PFSK-1 (cell line): Measurements from ENCODE around the gene CAMK1D.

Experiments used
- POLR2AphosphoS5 ChIP-seq: IDR thresholded peaks from 2 replicates; pipeline ENCODE4 v1.6.1; 2012; ENCODE audit warnings: low read depth, mild to moderate bottlenecking, control low read depth, low read length, moderate library complexity
- TAF1 ChIP-seq: IDR thresholded peaks from 2 replicates; pipeline ENCODE4 v1.6.1; 2012; ENCODE audit warnings: low read length, control low read depth, borderline replicate concordance; ENCODE audit not compliant: insufficient read depth
- TF ChIP-seq, protein P1 (sequence below), 2 experiments: IDR thresholded peaks; 2 replicates each; pipeline versions ENCODE4 v1.6.1 to v1.8.0; 2011 to 2012; ENCODE audit warnings: low read depth in 2 of 2, low read length in 2 of 2, control low read depth in 1 of 2, inconsistent platforms in 1 of 2, mild to moderate bottlenecking in 1 of 2, moderate library complexity in 1 of 2; ENCODE audit not compliant: insufficient read depth in 1 of 2

GRCh38 chr10:12784646-12785045 is 435.3 kb downstream of the CAMK1D start:
- TF ChIP-seq POLR2AphosphoS5 (no peak), TAF1 (no peak)
- TF ChIP-seq, protein P1, sequence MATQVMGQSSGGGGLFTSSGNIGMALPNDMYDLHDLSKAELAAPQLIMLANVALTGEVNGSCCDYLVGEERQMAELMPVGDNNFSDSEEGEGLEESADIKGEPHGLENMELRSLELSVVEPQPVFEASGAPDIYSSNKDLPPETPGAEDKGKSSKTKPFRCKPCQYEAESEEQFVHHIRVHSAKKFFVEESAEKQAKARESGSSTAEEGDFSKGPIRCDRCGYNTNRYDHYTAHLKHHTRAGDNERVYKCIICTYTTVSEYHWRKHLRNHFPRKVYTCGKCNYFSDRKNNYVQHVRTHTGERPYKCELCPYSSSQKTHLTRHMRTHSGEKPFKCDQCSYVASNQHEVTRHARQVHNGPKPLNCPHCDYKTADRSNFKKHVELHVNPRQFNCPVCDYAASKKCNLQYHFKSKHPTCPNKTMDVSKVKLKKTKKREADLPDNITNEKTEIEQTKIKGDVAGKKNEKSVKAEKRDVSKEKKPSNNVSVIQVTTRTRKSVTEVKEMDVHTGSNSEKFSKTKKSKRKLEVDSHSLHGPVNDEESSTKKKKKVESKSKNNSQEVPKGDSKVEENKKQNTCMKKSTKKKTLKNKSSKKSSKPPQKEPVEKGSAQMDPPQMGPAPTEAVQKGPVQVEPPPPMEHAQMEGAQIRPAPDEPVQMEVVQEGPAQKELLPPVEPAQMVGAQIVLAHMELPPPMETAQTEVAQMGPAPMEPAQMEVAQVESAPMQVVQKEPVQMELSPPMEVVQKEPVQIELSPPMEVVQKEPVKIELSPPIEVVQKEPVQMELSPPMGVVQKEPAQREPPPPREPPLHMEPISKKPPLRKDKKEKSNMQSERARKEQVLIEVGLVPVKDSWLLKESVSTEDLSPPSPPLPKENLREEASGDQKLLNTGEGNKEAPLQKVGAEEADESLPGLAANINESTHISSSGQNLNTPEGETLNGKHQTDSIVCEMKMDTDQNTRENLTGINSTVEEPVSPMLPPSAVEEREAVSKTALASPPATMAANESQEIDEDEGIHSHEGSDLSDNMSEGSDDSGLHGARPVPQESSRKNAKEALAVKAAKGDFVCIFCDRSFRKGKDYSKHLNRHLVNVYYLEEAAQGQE (IDR thresholded peaks at IDR 0.05; ENCODE audit: insufficient read depth in 1 of 2, low read depth in 2 of 2, low read length in 2 of 2): no peak
